IPS-NIHi11 (cell line): ENCODE data around the gene GALR2.

ENCODE experiments used
- DNase-seq: peaks from one replicate; pipeline ENCODE4 v3.0.0; 2012; ENCODE audit warnings: mixed read lengths, low spot score

The GALR2 gene

GRCh38 chr17:76079956-76080767 is 5.6 kb downstream of the GALR2 start:
- DNase-seq, result peak; percentile 74

- DNase-seq, result peak; percentile 41
Observed at GRCh38 chr17:76080768-76081287, 6.2 kb downstream of the GALR2 start.

- DNase-seq, result peak; percentile 34
Observed at GRCh38 chr17:76081295-76082210, 7.0 kb downstream of the GALR2 start.

GRCh38 chr17:76082326-76083251 is 8.0 kb downstream of the GALR2 start:
- no peak for DNase-seq

- no peak for DNase-seq
Observed at GRCh38 chr17:76083536-76084182, 9.1 kb downstream of the GALR2 start.

- DNase-seq, result no peak
Observed at GRCh38 chr17:76085066-76085730, 10.6 kb downstream of the GALR2 start.

- DNase-seq, result no peak
Observed at GRCh38 chr17:76085731-76086366, 11.3 kb downstream of the GALR2 start.

- no peak for DNase-seq
Observed at GRCh38 chr17:76086384-76086783, 11.8 kb downstream of the GALR2 start.

- no peak for DNase-seq
Observed at GRCh38 chr17:76087531-76087930, 12.9 kb downstream of the GALR2 start.

GRCh38 chr17:76088041-76088867 is 13.7 kb downstream of the GALR2 start:
- peak; percentile 79 for DNase-seq

- DNase-seq, result no peak
Observed at GRCh38 chr17:76088868-76089576, 14.4 kb downstream of the GALR2 start.

GRCh38 chr17:76089680-76090516 is 15.3 kb downstream of the GALR2 start:
- DNase-seq, result no peak

GRCh38 chr17:76090517-76091129 is 16.0 kb downstream of the GALR2 start:
- no peak for DNase-seq

- peak; percentile 7 for DNase-seq
Observed at GRCh38 chr17:76091526-76092286, 17.1 kb downstream of the GALR2 start.

- DNase-seq, result peak; percentile 4
Observed at GRCh38 chr17:76092526-76093413, 18.2 kb downstream of the GALR2 start.
